ENCODE measurements around the gene SOX5. TPM values are rescaled to one million over a fixed set of nuclear protein-coding genes. Genes with fewer than 3 reads are reported as not detected.
A peak's percentile ranks its signal among the peaks of the same experiment; 100 is the strongest.
"Not testable (repeated sequence)": the region's sequence is repeated elsewhere in the genome, so short reads cannot be mapped to it uniquely, and the experiment has no call there.

The SOX5 gene
- total and polyA plus RNA-seq, 2 experiments from 2014 or later: 14.8 to 26.4 TPM

DNA sequence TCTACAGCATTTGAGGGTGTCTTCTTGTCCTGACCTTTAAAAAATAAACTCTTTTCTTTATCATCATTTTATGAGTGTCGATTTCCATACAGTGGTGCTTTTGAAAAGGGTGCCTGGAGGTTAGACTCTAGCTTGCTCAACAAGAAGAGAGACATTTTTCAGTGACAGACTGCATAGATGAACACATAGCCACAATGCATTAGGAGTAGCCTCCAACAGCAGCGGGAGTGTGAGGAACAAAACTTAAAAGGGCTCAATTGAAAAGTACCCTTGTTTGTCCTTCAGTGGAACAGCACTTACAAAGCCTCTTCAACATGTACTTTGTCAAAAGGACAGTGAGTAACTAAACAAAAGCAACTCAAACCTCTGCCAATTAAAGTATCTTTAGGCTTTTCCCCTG lies 119.3 kb downstream of the SOX5 start:
- no peak overlapping the region for H3K4me3 ChIP-seq
- H3K4me2 ChIP-seq: no peak overlapping the region
- H3K36me3 ChIP-seq (replicated peaks; ENCODE audit: insufficient read depth, low read depth): no peaks in the 10 kb centered on the region
- H3K9me2 ChIP-seq (replicated peaks; ENCODE audit: insufficient read depth): no peaks in the 10 kb centered on the region
- DNase-seq (ENCODE audit: low spot score): no peak
- TF ChIP-seq, protein P1, sequence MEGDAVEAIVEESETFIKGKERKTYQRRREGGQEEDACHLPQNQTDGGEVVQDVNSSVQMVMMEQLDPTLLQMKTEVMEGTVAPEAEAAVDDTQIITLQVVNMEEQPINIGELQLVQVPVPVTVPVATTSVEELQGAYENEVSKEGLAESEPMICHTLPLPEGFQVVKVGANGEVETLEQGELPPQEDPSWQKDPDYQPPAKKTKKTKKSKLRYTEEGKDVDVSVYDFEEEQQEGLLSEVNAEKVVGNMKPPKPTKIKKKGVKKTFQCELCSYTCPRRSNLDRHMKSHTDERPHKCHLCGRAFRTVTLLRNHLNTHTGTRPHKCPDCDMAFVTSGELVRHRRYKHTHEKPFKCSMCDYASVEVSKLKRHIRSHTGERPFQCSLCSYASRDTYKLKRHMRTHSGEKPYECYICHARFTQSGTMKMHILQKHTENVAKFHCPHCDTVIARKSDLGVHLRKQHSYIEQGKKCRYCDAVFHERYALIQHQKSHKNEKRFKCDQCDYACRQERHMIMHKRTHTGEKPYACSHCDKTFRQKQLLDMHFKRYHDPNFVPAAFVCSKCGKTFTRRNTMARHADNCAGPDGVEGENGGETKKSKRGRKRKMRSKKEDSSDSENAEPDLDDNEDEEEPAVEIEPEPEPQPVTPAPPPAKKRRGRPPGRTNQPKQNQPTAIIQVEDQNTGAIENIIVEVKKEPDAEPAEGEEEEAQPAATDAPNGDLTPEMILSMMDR (IDR thresholded peaks at IDR 0.05; ENCODE audit: poor library complexity): no peak
- TF ChIP-seq EZH2phosphoT487 (IDR thresholded peaks at IDR 0.05; ENCODE audit: low read depth, severe bottlenecking, unreplicated experiment) (no peak), EZH2 (IDR thresholded peaks at IDR 0.05; ENCODE audit: borderline replicate concordance) (no peak)
- H4K20me1 ChIP-seq (ENCODE audit: insufficient read depth, poor library complexity, severe bottlenecking): no peaks in the 10 kb centered on the region
- H3K79me2 ChIP-seq: no peaks in the 10 kb centered on the region
- WGBS (ENCODE audit: low lambda C conversion rate, missing lambda C conversion rate): 51% methylated on average over 2 of the region's 2 CpGs
- H3K9me3 ChIP-seq (ENCODE audit: low read depth): no peaks in the 10 kb centered on the region
- H2AFZ ChIP-seq: no peak overlapping the region
- no peaks in the 10 kb centered on the region for H3K27me3 ChIP-seq
- H3K4me1 ChIP-seq (ENCODE audit: insufficient read depth): no peaks in the 10 kb centered on the region
- H3K27ac ChIP-seq: no peak overlapping the region

GRCh38 chr12:23827353-23827752 lies 122.1 kb downstream of the SOX5 start:
- no peaks in the 10 kb centered on the region for H3K36me3 ChIP-seq (replicated peaks; ENCODE audit: insufficient read depth, low read depth)
- no peaks in the 10 kb centered on the region for H3K79me2 ChIP-seq
- TF ChIP-seq EZH2 (IDR thresholded peaks at IDR 0.05; ENCODE audit: borderline replicate concordance) (no peak), EZH2phosphoT487 (IDR thresholded peaks at IDR 0.05; ENCODE audit: low read depth, severe bottlenecking, unreplicated experiment) (no peak)
- TF ChIP-seq, protein P1 (IDR thresholded peaks at IDR 0.05; ENCODE audit: poor library complexity): no peak
- H3K9me3 ChIP-seq (ENCODE audit: low read depth): no peaks in the 10 kb centered on the region
- no peaks in the 10 kb centered on the region for H3K4me1 ChIP-seq (ENCODE audit: insufficient read depth)
- H3K27ac ChIP-seq: no peak overlapping the region
- peak; percentile 13 for DNase-seq (ENCODE audit: low spot score)
- WGBS (ENCODE audit: low lambda C conversion rate, missing lambda C conversion rate): 63% methylated on average over 2 of the region's 2 CpGs
- H3K4me2 ChIP-seq: no peak overlapping the region
- H3K9me2 ChIP-seq (replicated peaks; ENCODE audit: insufficient read depth): no peaks in the 10 kb centered on the region
- H2AFZ ChIP-seq: no peak overlapping the region
- H3K4me3 ChIP-seq: no peak overlapping the region
- H4K20me1 ChIP-seq (ENCODE audit: insufficient read depth, poor library complexity, severe bottlenecking): no peaks in the 10 kb centered on the region
- H3K27me3 ChIP-seq: no peaks in the 10 kb centered on the region

DNA sequence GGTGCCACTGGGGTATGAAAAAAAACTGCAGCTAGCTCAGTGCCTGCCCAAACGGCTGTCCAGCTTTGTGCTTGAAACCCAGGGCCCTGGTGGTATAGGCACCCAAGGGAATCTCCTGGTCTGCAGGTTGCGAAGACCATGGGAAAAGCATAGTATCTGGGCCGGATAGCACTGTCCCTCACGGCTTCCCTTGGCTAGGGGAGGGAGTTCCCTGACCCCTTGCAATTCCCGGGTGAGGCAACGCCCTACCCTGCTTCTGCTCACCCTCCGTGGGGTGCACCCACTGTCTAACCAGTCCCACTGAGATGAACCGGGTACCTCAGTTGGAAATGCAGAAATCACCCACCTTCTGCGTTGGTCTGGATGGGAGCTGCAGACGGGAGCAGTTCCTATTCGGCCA lies 124.3 kb downstream of the SOX5 start:
- H3K79me2 ChIP-seq; H2AFZ ChIP-seq; H3K27me3 ChIP-seq; H4K20me1 ChIP-seq (ENCODE audit: insufficient read depth, poor library complexity, severe bottlenecking); H3K36me3 ChIP-seq (replicated peaks; ENCODE audit: insufficient read depth, low read depth); H3K4me1 ChIP-seq (ENCODE audit: insufficient read depth); DNase-seq (ENCODE audit: low spot score); H3K4me3 ChIP-seq; H3K4me2 ChIP-seq; H3K9me2 ChIP-seq (replicated peaks; ENCODE audit: insufficient read depth); H3K27ac ChIP-seq; H3K9me3 ChIP-seq (ENCODE audit: low read depth): not testable (repeated sequence)
- 96% methylated on average over 11 of the region's 11 CpGs for WGBS (ENCODE audit: low lambda C conversion rate, missing lambda C conversion rate)

GRCh38 chr12:23824358-23824757 lies 125.1 kb downstream of the SOX5 start:
- Histone ChIP-seq H3K9me3 (ENCODE audit: low read depth) (no peaks in the 10 kb centered on the region), H2AFZ (no peak overlapping the region), H4K20me1 (ENCODE audit: insufficient read depth, poor library complexity, severe bottlenecking) (no peaks in the 10 kb centered on the region), H3K36me3 (replicated peaks; ENCODE audit: insufficient read depth, low read depth) (no peaks in the 10 kb centered on the region), H3K79me2 (no peaks in the 10 kb centered on the region), H3K4me1 (ENCODE audit: insufficient read depth) (no peaks in the 10 kb centered on the region), H3K4me2 (no peak overlapping the region), H3K9me2 (replicated peaks; ENCODE audit: insufficient read depth) (no peaks in the 10 kb centered on the region), H3K27me3 (no peaks in the 10 kb centered on the region), H3K27ac (no peak overlapping the region), H3K4me3 (no peak overlapping the region)
- no peak for DNase-seq (ENCODE audit: low spot score)
- TF ChIP-seq EZH2phosphoT487 (IDR thresholded peaks at IDR 0.05; ENCODE audit: low read depth, severe bottlenecking, unreplicated experiment): no peak
- TF ChIP-seq, protein P1 (IDR thresholded peaks at IDR 0.05; ENCODE audit: poor library complexity): no peak
- no peak for TF ChIP-seq EZH2 (IDR thresholded peaks at IDR 0.05; ENCODE audit: borderline replicate concordance)
- WGBS (ENCODE audit: low lambda C conversion rate, missing lambda C conversion rate): 95% methylated on average over 8 of the region's 8 CpGs

DNA sequence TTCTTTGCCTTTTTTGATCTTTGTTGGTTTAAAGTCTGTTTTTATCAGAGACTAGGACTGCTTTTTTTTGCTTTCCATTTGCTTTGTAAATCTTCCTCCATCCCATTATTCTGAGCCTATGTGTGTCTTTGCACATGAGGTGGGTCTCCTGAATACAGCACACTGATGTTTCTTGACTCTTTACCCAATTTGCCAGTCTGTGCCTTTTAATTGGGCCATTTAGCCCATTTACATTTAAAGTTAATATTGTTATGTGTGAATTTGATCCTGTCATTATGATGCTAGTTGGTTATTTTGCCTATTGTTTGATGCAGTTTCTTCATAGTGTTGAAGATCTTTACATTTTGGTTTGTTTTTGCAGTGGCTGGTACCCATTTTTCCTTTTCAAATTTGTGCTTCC lies 126.6 kb downstream of the SOX5 start:
- H3K27ac ChIP-seq; H3K9me2 ChIP-seq (replicated peaks; ENCODE audit: insufficient read depth); H2AFZ ChIP-seq; H4K20me1 ChIP-seq (ENCODE audit: insufficient read depth, poor library complexity, severe bottlenecking); H3K27me3 ChIP-seq; DNase-seq (ENCODE audit: low spot score); H3K4me1 ChIP-seq (ENCODE audit: insufficient read depth); H3K79me2 ChIP-seq; H3K4me3 ChIP-seq; H3K36me3 ChIP-seq (replicated peaks; ENCODE audit: insufficient read depth, low read depth); H3K9me3 ChIP-seq (ENCODE audit: low read depth); H3K4me2 ChIP-seq: not testable (repeated sequence)

Measured in hepatocyte (in vitro differentiated cells).